Erythroblast (primary cell): ENCODE measurements around the gene PNMA6E.

Source experiments
- GATA1 ChIP-seq: IDR thresholded peaks from 2 replicates; pipeline ENCODE4 v1.6.1; 2011; ENCODE audit warnings: low read depth, mild to moderate bottlenecking, control low read depth, low read length, moderate library complexity
- POLR2A ChIP-seq: IDR thresholded peaks from 2 replicates; pipeline ENCODE4 v1.6.1; 2011; ENCODE audit warnings: mild to moderate bottlenecking, low read length

- TF ChIP-seq POLR2A (no peak), GATA1 (no peak)
Measured at GRCh38 chrX:153371256-153371655, 29.9 kb downstream of the PNMA6E start.
